ENCODE measurements around the gene RPS6KA2. TPM values are rescaled to one million over a fixed set of nuclear protein-coding genes. Genes with fewer than 3 reads are reported as not detected.
"Not testable (repeated sequence)": the region's sequence is repeated elsewhere in the genome, so short reads cannot be mapped to it uniquely, and the experiment has no call there.

Gene RPS6KA2
- polyA plus RNA-seq, 2 donors = 5.7 to 8.7 TPM

DNA sequence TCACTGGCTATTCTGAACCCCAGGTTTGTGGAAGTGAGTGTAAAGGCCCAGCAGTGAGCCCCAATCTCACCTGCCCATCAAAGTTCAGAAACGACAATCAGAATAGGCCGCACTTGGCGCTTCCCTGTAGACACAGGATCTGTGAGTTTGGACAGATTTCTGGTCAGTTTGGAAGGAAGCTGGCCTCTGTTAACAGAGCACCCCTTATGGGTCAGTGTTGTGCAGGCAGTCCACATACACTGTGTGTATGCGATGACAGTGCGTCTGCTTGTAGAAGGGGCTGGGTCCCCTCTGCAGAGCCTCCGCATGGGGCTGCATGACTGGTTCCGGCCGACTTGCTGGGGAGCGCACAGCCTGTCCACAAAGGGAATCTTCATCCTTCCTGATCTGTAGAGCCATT, 240.9 kb downstream of the RPS6KA2 start:
- Histone ChIP-seq H3K36me3 (ENCODE audit: control insufficient read depth in 2 of 2, insufficient read depth in 2 of 2, low read length in 1 of 2) (no peaks in the 10 kb centered on the region), H3K4me3 (ENCODE audit: low read depth in 1 of 2, low read length in 2 of 2) (no peak overlapping the region), H3K9me3 (ENCODE audit: control insufficient read depth in 2 of 2, insufficient read depth in 1 of 2, low read depth in 1 of 2, low read length in 1 of 2) (no peaks in the 10 kb centered on the region), H3K27me3 (ENCODE audit: control insufficient read depth in 1 of 2, insufficient read depth in 2 of 2, low read length in 2 of 2) (no peaks in the 10 kb centered on the region), H3K4me1 (ENCODE audit: control insufficient read depth in 2 of 2, insufficient read depth in 2 of 2, low read length in 1 of 2) (no peaks in the 10 kb centered on the region), H3K27ac (ENCODE audit: low read depth in 2 of 2, low read length in 1 of 2) (no peak overlapping the region)
- WGBS, 2 donors = 91 to 96% methylated on average over 9 of the region's 9 CpGs

- not testable (repeated sequence) for H3K9me3 ChIP-seq (ENCODE audit: control insufficient read depth in 2 of 2, insufficient read depth in 1 of 2, low read depth in 1 of 2, low read length in 1 of 2); H3K36me3 ChIP-seq (ENCODE audit: control insufficient read depth in 2 of 2, insufficient read depth in 2 of 2, low read length in 1 of 2); H3K4me1 ChIP-seq (ENCODE audit: control insufficient read depth in 2 of 2, insufficient read depth in 2 of 2, low read length in 1 of 2); H3K27me3 ChIP-seq (ENCODE audit: control insufficient read depth in 1 of 2, insufficient read depth in 2 of 2, low read length in 2 of 2)
- peak overlapping the region; percentile 96 for H3K27ac ChIP-seq (ENCODE audit: low read depth in 2 of 2, low read length in 1 of 2)
- WGBS, 2 donors = 18 to 19% methylated on average over 22 of the region's 22 CpGs
- H3K4me3 ChIP-seq (ENCODE audit: low read depth in 1 of 2, low read length in 2 of 2) = peak overlapping the region; percentile 93 to 95
These were observed 243.2 kb downstream of the RPS6KA2 start for GRCh38 chr6:166383802-166384363.

DNA sequence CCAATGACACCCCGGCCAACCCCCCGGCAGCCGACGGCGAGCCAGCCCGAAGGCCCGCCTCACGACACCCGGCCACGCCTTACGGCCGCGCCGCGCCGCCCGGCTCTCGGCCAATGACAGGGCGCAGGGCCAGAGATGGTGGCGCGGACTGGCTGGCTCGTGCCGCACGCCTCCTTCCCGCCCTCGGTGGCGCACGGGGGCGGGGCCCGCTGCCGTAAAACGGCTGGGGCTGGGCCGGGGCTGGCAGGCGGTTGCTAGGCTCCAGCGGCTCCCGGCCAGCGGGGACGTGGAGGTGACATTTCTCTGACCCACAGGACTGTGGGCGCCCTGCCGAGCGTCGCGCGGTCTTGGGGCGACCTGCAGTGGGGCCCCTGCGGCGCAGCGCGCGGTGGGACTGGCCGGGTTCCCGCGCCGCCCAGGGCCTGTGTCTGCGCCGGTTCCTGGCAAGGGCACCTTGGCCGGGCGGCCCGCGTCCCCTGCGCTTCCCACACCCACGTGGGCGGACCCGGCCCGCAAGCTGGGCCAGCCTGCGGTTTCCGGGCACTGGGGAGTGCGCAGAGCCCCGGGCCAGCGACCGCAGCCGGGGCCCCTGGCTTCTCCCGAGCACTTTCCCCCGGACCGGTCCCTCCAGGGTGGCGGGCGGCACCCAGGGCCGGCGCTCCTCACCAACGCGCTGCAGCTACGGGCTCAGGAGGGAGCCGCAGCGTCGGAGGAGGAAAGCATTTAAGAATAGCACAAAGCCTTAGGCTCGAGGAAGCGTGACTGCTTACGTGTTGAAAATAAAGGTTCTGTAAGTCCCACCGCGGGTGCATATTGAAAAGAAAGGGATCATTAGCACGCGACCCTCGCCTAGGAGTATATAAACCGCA, 243.9 kb downstream of the RPS6KA2 start, which contains the start of gene MPC1:
Gene MPC1, minus strand, starts transcription at position 8 of the 869 bp plus-strand sequence. CDS start 64 bp downstream, outside the sequence.
- H3K9me3 ChIP-seq (ENCODE audit: control insufficient read depth in 2 of 2, insufficient read depth in 1 of 2, low read depth in 1 of 2, low read length in 1 of 2) = no peaks in the 10 kb centered on the region
- 0% methylated on average over 62 to 94 of the region's 94 CpGs for WGBS, 2 donors
- no peaks in the 10 kb centered on the region for H3K36me3 ChIP-seq (ENCODE audit: control insufficient read depth in 2 of 2, insufficient read depth in 2 of 2, low read length in 1 of 2)
- H3K4me3 ChIP-seq (ENCODE audit: low read depth in 1 of 2, low read length in 2 of 2) = peak within 1 kb of the TSS; percentile 93 to 95
- peak within 1 kb of the TSS; percentile 96 for H3K27ac ChIP-seq (ENCODE audit: low read depth in 2 of 2, low read length in 1 of 2)
- no peaks in the 10 kb centered on the region for H3K4me1 ChIP-seq (ENCODE audit: control insufficient read depth in 2 of 2, insufficient read depth in 2 of 2, low read length in 1 of 2)
- H3K27me3 ChIP-seq (ENCODE audit: control insufficient read depth in 1 of 2, insufficient read depth in 2 of 2, low read length in 2 of 2) = no peaks in the 10 kb centered on the region

DNA sequence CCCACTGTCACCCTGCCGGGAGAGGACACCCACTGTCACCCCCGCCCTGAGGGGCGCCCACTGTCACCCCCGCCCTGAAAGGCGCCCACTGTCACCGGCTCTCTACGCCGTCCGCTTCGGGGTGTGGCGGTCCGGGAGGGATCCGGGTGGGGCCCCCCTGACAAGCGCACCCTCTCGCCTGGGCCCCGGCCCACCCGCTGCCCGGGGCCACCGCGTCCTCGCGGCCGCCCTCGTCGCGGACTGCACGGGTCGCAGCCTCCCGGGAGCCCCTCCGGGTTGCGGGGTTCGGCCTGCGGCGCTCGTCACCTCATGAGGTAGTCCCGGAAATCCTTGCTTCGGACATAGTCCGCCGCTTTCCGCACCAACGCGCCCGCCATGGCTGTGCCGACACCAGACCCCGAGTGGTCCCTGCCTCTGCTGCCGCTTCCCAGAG, 244.5 kb downstream of the RPS6KA2 start:
- no peaks in the 10 kb centered on the region for H3K36me3 ChIP-seq (ENCODE audit: control insufficient read depth in 2 of 2, insufficient read depth in 2 of 2, low read length in 1 of 2)
- H3K27me3 ChIP-seq (ENCODE audit: control insufficient read depth in 1 of 2, insufficient read depth in 2 of 2, low read length in 2 of 2) = no peaks in the 10 kb centered on the region
- WGBS, 2 donors = 0% methylated on average over 37 to 46 of the region's 46 CpGs
- H3K4me3 ChIP-seq (ENCODE audit: low read depth in 1 of 2, low read length in 2 of 2) = peak overlapping the region; percentile 93 to 95
- peak overlapping the region; percentile 87 to 93 for H3K27ac ChIP-seq (ENCODE audit: low read depth in 2 of 2, low read length in 1 of 2)
- no peaks in the 10 kb centered on the region for H3K9me3 ChIP-seq (ENCODE audit: control insufficient read depth in 2 of 2, insufficient read depth in 1 of 2, low read depth in 1 of 2, low read length in 1 of 2)
- H3K4me1 ChIP-seq (ENCODE audit: control insufficient read depth in 2 of 2, insufficient read depth in 2 of 2, low read length in 1 of 2) = no peaks in the 10 kb centered on the region

- no peaks in the 10 kb centered on the region for H3K27me3 ChIP-seq (ENCODE audit: control insufficient read depth in 1 of 2, insufficient read depth in 2 of 2, low read length in 2 of 2)
- peak overlapping the region; percentile 87 to 93 for H3K27ac ChIP-seq (ENCODE audit: low read depth in 2 of 2, low read length in 1 of 2)
- H3K36me3 ChIP-seq (ENCODE audit: control insufficient read depth in 2 of 2, insufficient read depth in 2 of 2, low read length in 1 of 2) = no peaks in the 10 kb centered on the region
- no peaks in the 10 kb centered on the region for H3K4me1 ChIP-seq (ENCODE audit: control insufficient read depth in 2 of 2, insufficient read depth in 2 of 2, low read length in 1 of 2)
- peak overlapping the region; percentile 93 to 95 for H3K4me3 ChIP-seq (ENCODE audit: low read depth in 1 of 2, low read length in 2 of 2)
- H3K9me3 ChIP-seq (ENCODE audit: control insufficient read depth in 2 of 2, insufficient read depth in 1 of 2, low read depth in 1 of 2, low read length in 1 of 2) = no peaks in the 10 kb centered on the region
- WGBS, 2 donors = 0% methylated on average over 44 to 49 of the region's 49 CpGs
These were observed 245.1 kb downstream of the RPS6KA2 start for GRCh38 chr6:166381733-166382499.

DNA sequence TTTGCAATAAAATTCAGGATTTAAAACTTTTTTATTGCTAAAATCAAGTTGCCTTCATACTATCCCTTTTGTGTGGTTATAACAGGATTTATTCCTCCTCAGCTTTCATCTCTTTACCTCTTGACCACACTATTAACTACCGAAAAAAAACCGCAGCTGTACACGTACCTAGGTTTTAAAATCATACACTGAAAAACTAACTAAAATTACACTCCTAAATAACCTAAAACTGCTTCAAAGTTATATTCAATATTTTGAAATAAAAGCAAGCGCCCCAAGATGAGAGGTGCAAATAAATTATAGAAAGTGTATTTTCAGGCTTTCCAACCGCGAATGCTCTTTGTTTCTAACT, 245.7 kb downstream of the RPS6KA2 start:
- Histone ChIP-seq H3K36me3 (ENCODE audit: control insufficient read depth in 2 of 2, insufficient read depth in 2 of 2, low read length in 1 of 2) (no peaks in the 10 kb centered on the region), H3K4me1 (ENCODE audit: control insufficient read depth in 2 of 2, insufficient read depth in 2 of 2, low read length in 1 of 2) (no peaks in the 10 kb centered on the region), H3K9me3 (ENCODE audit: control insufficient read depth in 2 of 2, insufficient read depth in 1 of 2, low read depth in 1 of 2, low read length in 1 of 2) (no peaks in the 10 kb centered on the region), H3K27ac (ENCODE audit: low read depth in 2 of 2, low read length in 1 of 2) (peak overlapping the region in 1 of 2 donors; percentile 87), H3K27me3 (ENCODE audit: control insufficient read depth in 1 of 2, insufficient read depth in 2 of 2, low read length in 2 of 2) (no peaks in the 10 kb centered on the region), H3K4me3 (ENCODE audit: low read depth in 1 of 2, low read length in 2 of 2) (peak overlapping the region in 1 of 2 donors; percentile 93)
- WGBS, 2 donors = 23 to 27% methylated on average over 6 of the region's 6 CpGs

DNA sequence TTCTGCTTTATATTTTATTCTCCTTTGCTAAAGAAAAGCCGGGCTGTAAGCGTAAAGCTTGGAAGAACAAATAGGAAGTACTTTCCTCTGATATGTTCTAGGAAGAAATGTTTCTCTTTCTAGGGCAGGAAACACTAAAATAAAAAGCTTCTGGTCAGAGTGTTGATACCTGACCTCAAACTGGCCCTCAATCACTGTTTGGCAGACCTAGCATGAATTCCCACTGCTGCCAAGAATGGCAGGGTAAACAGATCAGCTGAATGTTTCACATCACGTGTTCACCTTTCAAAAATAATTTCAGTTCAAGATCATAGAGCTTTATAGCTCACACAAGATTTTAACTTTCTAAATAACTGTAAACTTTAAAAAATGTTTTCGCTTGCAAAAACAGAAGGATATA, 247.3 kb downstream of the RPS6KA2 start:
- H3K4me1 ChIP-seq (ENCODE audit: control insufficient read depth in 2 of 2, insufficient read depth in 2 of 2, low read length in 1 of 2) = no peaks in the 10 kb centered on the region
- H3K27me3 ChIP-seq (ENCODE audit: control insufficient read depth in 1 of 2, insufficient read depth in 2 of 2, low read length in 2 of 2) = no peaks in the 10 kb centered on the region
- H3K4me3 ChIP-seq (ENCODE audit: low read depth in 1 of 2, low read length in 2 of 2) = no peak overlapping the region
- H3K27ac ChIP-seq (ENCODE audit: low read depth in 2 of 2, low read length in 1 of 2) = no peak overlapping the region
- no peaks in the 10 kb centered on the region for H3K36me3 ChIP-seq (ENCODE audit: control insufficient read depth in 2 of 2, insufficient read depth in 2 of 2, low read length in 1 of 2)
- 69 to 79% methylated on average over 4 of the region's 4 CpGs for WGBS, 2 donors
- no peaks in the 10 kb centered on the region for H3K9me3 ChIP-seq (ENCODE audit: control insufficient read depth in 2 of 2, insufficient read depth in 1 of 2, low read depth in 1 of 2, low read length in 1 of 2)

DNA sequence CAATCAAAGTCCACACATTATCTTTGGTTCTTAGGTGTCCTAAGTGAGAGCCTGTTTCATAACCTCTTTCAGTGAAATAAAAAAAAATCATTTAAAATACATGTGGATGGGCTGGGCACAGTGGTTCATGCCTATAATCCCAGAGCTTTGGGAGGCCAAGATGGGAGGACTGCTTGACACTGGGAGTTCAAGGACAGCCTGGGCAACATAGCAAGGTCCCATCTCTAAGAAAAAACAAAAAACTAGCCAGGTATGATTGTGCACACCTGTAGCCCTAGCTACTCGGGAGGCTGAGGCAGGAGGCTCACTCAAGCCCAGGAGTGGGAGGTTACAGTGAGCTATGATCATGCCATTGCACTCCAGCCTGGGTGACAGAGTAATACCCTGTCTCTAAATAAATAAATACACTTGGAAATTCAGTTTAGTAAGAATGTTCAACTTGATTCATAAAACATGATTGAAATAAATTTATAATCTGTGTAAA, 247.9 kb downstream of the RPS6KA2 start:
- Histone ChIP-seq H3K27me3 (ENCODE audit: control insufficient read depth in 1 of 2, insufficient read depth in 2 of 2, low read length in 2 of 2) (no peaks in the 10 kb centered on the region), H3K4me3 (ENCODE audit: low read depth in 1 of 2, low read length in 2 of 2) (no peak overlapping the region), H3K36me3 (ENCODE audit: control insufficient read depth in 2 of 2, insufficient read depth in 2 of 2, low read length in 1 of 2) (no peaks in the 10 kb centered on the region), H3K27ac (ENCODE audit: low read depth in 2 of 2, low read length in 1 of 2) (no peak overlapping the region), H3K9me3 (ENCODE audit: control insufficient read depth in 2 of 2, insufficient read depth in 1 of 2, low read depth in 1 of 2, low read length in 1 of 2) (no peaks in the 10 kb centered on the region), H3K4me1 (ENCODE audit: control insufficient read depth in 2 of 2, insufficient read depth in 2 of 2, low read length in 1 of 2) (no peaks in the 10 kb centered on the region)
- WGBS, 2 donors = 85 to 98% methylated on average over 1 of the region's 1 CpG

DNA sequence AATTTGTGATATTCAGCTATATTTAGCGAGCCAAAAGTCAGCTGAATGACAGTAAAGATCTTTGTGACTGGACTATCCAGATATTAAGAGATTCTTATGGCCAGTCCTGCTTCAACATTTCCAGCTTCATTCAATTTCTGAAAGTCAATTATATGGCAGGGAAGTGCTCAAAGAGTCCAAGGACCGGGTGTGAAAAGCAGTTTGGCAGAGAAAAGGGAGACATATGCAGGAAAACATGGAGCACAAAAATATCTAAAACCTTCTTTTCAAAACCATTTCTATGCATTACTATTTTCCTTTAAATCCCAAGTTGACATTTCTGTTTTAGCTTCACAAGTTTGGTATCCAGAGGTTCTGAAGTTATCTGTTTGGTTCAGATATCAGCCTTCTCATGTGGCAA, 249.3 kb downstream of the RPS6KA2 start:
- no peaks in the 10 kb centered on the region for H3K36me3 ChIP-seq (ENCODE audit: control insufficient read depth in 2 of 2, insufficient read depth in 2 of 2, low read length in 1 of 2)
- no peaks in the 10 kb centered on the region for H3K9me3 ChIP-seq (ENCODE audit: control insufficient read depth in 2 of 2, insufficient read depth in 1 of 2, low read depth in 1 of 2, low read length in 1 of 2)
- no peaks in the 10 kb centered on the region for H3K27me3 ChIP-seq (ENCODE audit: control insufficient read depth in 1 of 2, insufficient read depth in 2 of 2, low read length in 2 of 2)
- no peaks in the 10 kb centered on the region for H3K4me1 ChIP-seq (ENCODE audit: control insufficient read depth in 2 of 2, insufficient read depth in 2 of 2, low read length in 1 of 2)
- H3K4me3 ChIP-seq (ENCODE audit: low read depth in 1 of 2, low read length in 2 of 2) = no peak overlapping the region
- WGBS, 2 donors = 58 to 76% methylated on average over 2 of the region's 2 CpGs
- no peak overlapping the region for H3K27ac ChIP-seq (ENCODE audit: low read depth in 2 of 2, low read length in 1 of 2)
